Psoas muscle (tissue), 8 donors: ENCODE measurements around the gene PLA2G6. TPM values are rescaled to one million over a fixed set of nuclear protein-coding genes. Genes with fewer than 3 reads are reported as not detected.
"Not testable (repeated sequence)": the region's sequence is repeated elsewhere in the genome, so short reads cannot be mapped to it uniquely, and the experiment has no call there.

Source experiments
- ATAC-seq, 4 donors: fragments of 200-7000 bp; cut with Tn5 transposase; one replicate each; pipeline ENCODE4 v1.9.1; 2020; ENCODE audit warnings: moderate library complexity in 3 of 4, mild to moderate bottlenecking in 2 of 4
- DNase-seq, 2 donors: peaks; one replicate each; pipeline ENCODE4 v3.0.0-alpha.2; 2020
- H3K27ac ChIP-seq: fragments of 200-600 bp; one replicate; pipeline ENCODE4 v1.8.0; 2022
- H3K27me3 ChIP-seq, 3 donors: fragments of 200-600 bp in 1 of 3; one replicate each; pipeline versions ENCODE4 v1.6.1 to v1.8.0; 2013 to 2022; ENCODE audit warnings: low read length in 2 of 3, mild to moderate bottlenecking in 2 of 3, moderate library complexity in 1 of 3; ENCODE audit not compliant: insufficient read depth in 3 of 3
- H3K36me3 ChIP-seq, 2 donors: fragments of 200-600 bp in 1 of 2; one replicate each; pipeline versions ENCODE4 v1.6.1 to v1.8.0; 2013 to 2022; ENCODE audit warnings: low read depth in 1 of 2, mild to moderate bottlenecking in 1 of 2, moderate library complexity in 1 of 2; ENCODE audit not compliant: insufficient read depth in 1 of 2
- H3K4me1 ChIP-seq: fragments of 200-600 bp; one replicate; pipeline ENCODE4 v1.8.0; 2022
- H3K4me3 ChIP-seq: fragments of 200-600 bp; one replicate; pipeline ENCODE4 v1.8.0; 2022; ENCODE audit warnings: mild to moderate bottlenecking
- H3K9me3 ChIP-seq: fragments of 200-600 bp; one replicate; pipeline ENCODE4 v1.8.0; 2022
- CTCF ChIP-seq: fragments of 200-600 bp; IDR thresholded peaks from one replicate; pipeline ENCODE4 v1.8.0; 2022; ENCODE audit warnings: antibody characterized with exemption
- WGBS, 3 donors: extraction: QIAGEN DNeasy Blood & Tissue Kit; methylation state at CpG; one replicate each; pipeline versions ENCODE4 v1.1.6 to v1.1.7; 2013; 5-methylcytosine and 5-hydroxymethylcytosine counted together
- intact Hi-C, 2 donors: fragments of 100-400 bp; cut with DNase I; formaldehyde crosslinking; loops; one replicate each; pipeline versions ENCODE4 v1.11.0 to v1.14.2; 2022
- polyA plus RNA-seq, 3 donors: library from polyadenylated mRNA; stranded (reverse); fragments of 200-250 nt; gene quantifications; one replicate each; pipeline ENCODE4 v1.2.3, GENCODE V29; 2013
- total RNA-seq, 4 donors: library from RNA; stranded (reverse); fragmentation: NEBNext Ultra II Directional in 2 of 4; extraction: Animal tissue kit (Norgen Biotek cat#: 25700) in 2 of 4; gene quantifications; one replicate each; pipeline versions ENCODE4 v1.2.1 to v1.2.4, GENCODE V29; 2021 to 2023
- donor health status: healthy with polysubstance abuse.
- donor health status: DM: no; HTN: no; CAD: no; lungs with moderate emphysema.
- donor health status: Bipolar disorder and iron deficiency.
- donor health status: healthy.
- donor health status: DM: yes; HTN: yes; CAD: no.
- donor health status: DM: no; HTN: no; CAD: no.
- donor health status: DM: no; HTN: no; CAD: no.
- donor health status: DM: yes; HTN: yes; CAD: no.

The PLA2G6 gene
- total and polyA plus RNA-seq, 7 donors, result 4.5 to 17.4 (median 8.5) TPM

DNA sequence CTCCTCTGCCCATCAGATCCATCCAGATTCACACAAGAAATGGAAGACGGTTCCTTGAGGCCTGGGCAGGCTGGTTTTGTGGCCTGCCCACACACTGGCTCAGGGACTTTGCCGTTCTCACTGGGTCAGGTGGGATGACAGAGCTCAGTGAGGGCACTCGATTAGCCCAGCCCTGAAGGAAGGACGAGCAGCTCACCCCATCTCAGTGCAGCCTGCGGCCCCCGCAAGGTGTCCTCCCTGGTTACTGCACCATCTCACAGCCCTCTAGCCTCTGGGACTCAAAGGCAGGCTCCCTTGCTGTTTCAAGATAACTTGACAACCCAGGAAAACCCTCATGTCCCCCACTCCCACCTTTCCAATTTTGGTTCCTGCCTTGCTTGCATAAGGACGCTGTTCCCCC is 101.8 kb downstream of the PLA2G6 start:
- no peak for DNase-seq
- Histone ChIP-seq H3K27ac (no peak overlapping the region), H3K4me3 (no peak overlapping the region), H3K9me3 (no peaks in the 10 kb centered on the region), H3K27me3 (peaks cover 0 to 17% (median 5%) of the 10 kb centered on the region in 3 donors), H3K4me1 (peaks cover 18% of the 10 kb centered on the region), H3K36me3 (peaks cover 0 to 7% of the 10 kb centered on the region in 2 donors)
- ATAC-seq, result no peak
- no peak for TF ChIP-seq CTCF
- WGBS, 3 donors, result 84 to 92% (median 84%) methylated on average over 7 of the region's 7 CpGs
- intact Hi-C loops, result no loop called here

DNA sequence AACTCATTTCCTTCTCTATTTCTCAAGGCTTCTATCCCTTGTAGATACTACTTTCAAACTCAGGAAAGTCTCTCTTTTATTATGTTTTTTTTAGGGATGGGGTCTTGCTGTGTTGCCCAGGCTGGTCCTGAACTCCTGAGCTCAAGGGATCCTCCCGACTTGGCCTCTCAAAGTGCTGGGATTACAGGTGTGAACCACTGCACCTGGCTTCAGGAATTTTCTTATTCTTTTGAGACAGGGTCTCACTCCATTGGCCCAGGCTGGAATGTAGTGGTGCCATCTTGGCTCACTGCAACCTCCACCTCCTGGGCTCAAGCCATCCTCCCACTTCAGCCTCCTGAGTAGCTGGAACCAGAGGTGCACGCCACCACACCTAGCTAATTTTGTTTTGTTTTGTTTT is 102.4 kb downstream of the PLA2G6 start:
- intact Hi-C loops, H3K4me3 ChIP-seq, H3K9me3 ChIP-seq, H3K27ac ChIP-seq, ATAC-seq: not testable (repeated sequence)
- Histone ChIP-seq H3K27me3 (peaks cover 0 to 17% (median 5%) of the 10 kb centered on the region in 3 donors), H3K4me1 (peaks cover 18% of the 10 kb centered on the region), H3K36me3 (peaks cover 0 to 12% of the 10 kb centered on the region in 2 donors)
- WGBS, 3 donors, result 90 to 100% (median 93%) methylated on average over 2 of the region's 2 CpGs
- peak in 1 of 2 donors; percentile 13 for DNase-seq

DNA sequence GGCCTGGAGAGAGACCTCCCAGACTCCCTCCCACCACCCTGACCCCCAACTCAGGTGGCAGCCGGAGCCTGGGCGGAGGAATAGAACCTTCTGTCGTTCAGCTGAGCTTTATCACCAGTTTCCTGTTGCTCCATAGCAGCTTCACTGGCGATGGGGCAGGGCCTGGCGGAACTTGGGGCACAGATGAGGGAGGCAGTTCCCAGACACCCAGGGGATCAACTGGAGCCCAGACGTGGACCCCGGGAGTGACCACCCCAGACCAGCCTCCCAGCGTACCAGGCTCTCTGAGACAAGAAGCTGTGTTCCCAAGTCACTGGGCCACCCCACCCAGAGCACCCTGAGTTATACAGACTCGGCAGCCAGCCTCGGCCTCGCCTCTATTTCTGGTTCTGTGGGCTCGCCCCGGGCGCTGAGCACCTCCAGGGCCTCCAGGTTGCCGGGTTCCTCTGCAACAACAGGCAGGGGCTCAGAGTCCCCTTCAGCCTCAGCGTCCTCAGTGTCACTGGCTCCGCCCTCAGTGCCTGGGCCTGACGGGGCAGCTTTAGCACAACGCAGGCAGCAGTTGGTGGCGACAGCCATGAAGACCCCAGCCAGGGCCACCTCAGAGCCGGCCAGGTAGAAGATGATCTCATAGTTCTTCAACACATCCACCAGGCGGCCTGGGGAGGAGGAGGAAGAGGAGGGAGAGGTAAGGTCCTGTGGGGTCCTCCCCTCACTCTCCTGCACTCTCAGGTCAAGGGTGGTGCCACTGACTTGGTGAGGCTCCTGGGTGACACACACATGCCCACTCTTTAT is 103.4 kb downstream of the PLA2G6 start:
- H3K27ac ChIP-seq, result no peak overlapping the region
- H3K4me1 ChIP-seq, result peaks cover 18% of the 10 kb centered on the region
- DNase-seq (no peak), ATAC-seq (no peak)
- no peak for TF ChIP-seq CTCF
- peaks cover 0 to 17% (median 5%) of the 10 kb centered on the region in 3 donors for H3K27me3 ChIP-seq
- H3K36me3 ChIP-seq, result peaks cover 0 to 22% of the 10 kb centered on the region in 2 donors
- H3K9me3 ChIP-seq, result no peaks in the 10 kb centered on the region
- 76 to 79% (median 77%) methylated on average over 22 of the region's 22 CpGs for WGBS, 3 donors
- no peak overlapping the region for H3K4me3 ChIP-seq
- intact Hi-C loops, result no loop called here

GRCh38 chr22:38077595-38077994 is 104.0 kb downstream of the PLA2G6 start:
- H3K4me1 ChIP-seq, result peaks cover 18% of the 10 kb centered on the region
- no peak overlapping the region for H3K4me3 ChIP-seq
- TF ChIP-seq CTCF, result no peak
- peaks cover 0 to 12% (median 3%) of the 10 kb centered on the region in 3 donors for H3K27me3 ChIP-seq
- intact Hi-C loops, result no loop called here
- H3K36me3 ChIP-seq, result peaks cover 0 to 28% of the 10 kb centered on the region in 2 donors
- H3K27ac ChIP-seq, result no peak overlapping the region
- 68 to 80% (median 70%) methylated on average over 12 to 14 of the region's 14 CpGs for WGBS, 3 donors
- DNase-seq (no peak), ATAC-seq (no peak)
- H3K9me3 ChIP-seq, result no peaks in the 10 kb centered on the region

GRCh38 chr22:38077096-38077495 is 104.5 kb downstream of the PLA2G6 start:
- H3K27ac ChIP-seq, result no peak overlapping the region
- ATAC-seq (no peak), DNase-seq (no peak)
- intact Hi-C loops, result no loop called here
- peaks cover 0 to 7% (median 3%) of the 10 kb centered on the region in 3 donors for H3K27me3 ChIP-seq
- no peak for TF ChIP-seq CTCF
- H3K36me3 ChIP-seq, result peaks cover 0 to 32% of the 10 kb centered on the region in 2 donors
- no peak overlapping the region for H3K4me3 ChIP-seq
- peaks cover 13% of the 10 kb centered on the region for H3K4me1 ChIP-seq
- no peaks in the 10 kb centered on the region for H3K9me3 ChIP-seq
- WGBS, 3 donors, result 72 to 79% (median 77%) methylated on average over 12 of the region's 12 CpGs
